ENCODE results near the gene CIB4. TPM values are rescaled to one million over a fixed set of nuclear protein-coding genes. Genes with fewer than 3 reads are reported as not detected.

Gene CIB4
- total and polyA plus RNA-seq, 2 of the 13 experiments (the other 11 are each of a cell fraction or from before 2014, with no cell fraction given), result not detected

DNA sequence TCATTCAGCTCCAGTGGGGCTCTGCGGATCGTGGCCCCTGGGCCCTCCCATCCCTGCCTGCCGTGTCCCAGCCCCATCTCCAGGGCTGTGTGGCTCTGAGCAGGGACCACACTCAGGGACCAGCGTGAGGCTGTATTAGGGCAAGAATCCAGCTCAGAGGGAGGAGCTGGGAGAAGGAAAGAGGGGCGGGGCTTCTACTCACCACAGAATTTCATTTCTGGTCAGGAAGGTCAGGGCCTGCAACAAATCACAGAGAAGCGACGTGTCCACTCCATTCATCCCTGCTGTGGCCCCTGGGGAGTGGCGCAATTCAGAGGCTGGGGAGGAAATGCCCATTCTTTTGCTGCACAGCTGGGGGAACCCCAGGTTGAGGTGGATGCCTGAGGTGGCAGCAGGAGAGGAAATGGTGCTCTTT is 828 bp downstream of the CIB4 start:
- POLR2A ChIA-PET, result no interaction called here
- ATAC-seq (peak; percentile 44; the same call in 2 of the 3 replicates), DNase-seq (ENCODE audit: low spot score) (peak; percentile 18), FAIRE-seq (no peak)
- Histone ChIP-seq H4K20me1 (ENCODE audit: insufficient read depth, low read length) (no peaks in the 10 kb centered on the region; the same call in 1 of the 2 replicates), H3K9me3 (ENCODE audit: low read length) (no peaks in the 10 kb centered on the region), H3K9ac (ENCODE audit: insufficient read depth, low read depth, low read length) (no peak overlapping the region), H2AFZ (ENCODE audit: low read length) (no peak overlapping the region), H3K4me3 (replicated peaks in 1 of 3; ENCODE audit: insufficient read depth in 1 of 3, low read depth in 2 of 3, low read length in 3 of 3) (no peak overlapping the region), H3K79me2 (ENCODE audit: insufficient read depth, low read length) (no peaks in the 10 kb centered on the region), H3K36me3 (replicated peaks in 1 of 2; ENCODE audit: control insufficient read depth in 1 of 2, insufficient read depth in 2 of 2, low read length in 2 of 2) (no peaks in the 10 kb centered on the region), H3K27me3 (ENCODE audit: control insufficient read depth in 1 of 2, insufficient read depth in 2 of 2, low read length in 2 of 2) (peaks cover 4 to 61% of the 10 kb centered on the region in 2 experiments; a peak in 4 of 5 replicates), H3K4me1 (ENCODE audit: insufficient read depth, low read length) (no peaks in the 10 kb centered on the region), H3K27ac (ENCODE audit: extremely low read length, insufficient read depth, low read length) (no peak overlapping the region), H3K4me2 (ENCODE audit: low read depth, low read length) (no peak overlapping the region)
- in situ Hi-C loops (cut with HindIII; ENCODE audit: extremely low pct_ligation_motif_present, low pct_unique_long_range_greater_than_20kb), result no loop called here
- TF ChIP-seq CEBPB (IDR thresholded peaks at IDR 0.05; ENCODE audit: borderline replicate concordance, low read depth, low read length), result peak; percentile 65; the same call in 1 of the 2 replicates
- TF ChIP-seq ZNF619 (CRISPR knock-in tag; IDR thresholded peaks at IDR 0.05), result no peak
- intact Hi-C loops (cut with micrococcal nuclease; ENCODE audit: unreplicated experiment), result no loop called here
- CTCF ChIA-PET (ENCODE audit: low intra/inter-chr PET ratio, low total read pairs), result no interaction called here
- WGBS (ENCODE audit: low lambda C conversion rate), result 22% methylated on average over 8 of the region's 8 CpGs
- no TSS peak for BruUV-seq (replicated peaks)

DNA sequence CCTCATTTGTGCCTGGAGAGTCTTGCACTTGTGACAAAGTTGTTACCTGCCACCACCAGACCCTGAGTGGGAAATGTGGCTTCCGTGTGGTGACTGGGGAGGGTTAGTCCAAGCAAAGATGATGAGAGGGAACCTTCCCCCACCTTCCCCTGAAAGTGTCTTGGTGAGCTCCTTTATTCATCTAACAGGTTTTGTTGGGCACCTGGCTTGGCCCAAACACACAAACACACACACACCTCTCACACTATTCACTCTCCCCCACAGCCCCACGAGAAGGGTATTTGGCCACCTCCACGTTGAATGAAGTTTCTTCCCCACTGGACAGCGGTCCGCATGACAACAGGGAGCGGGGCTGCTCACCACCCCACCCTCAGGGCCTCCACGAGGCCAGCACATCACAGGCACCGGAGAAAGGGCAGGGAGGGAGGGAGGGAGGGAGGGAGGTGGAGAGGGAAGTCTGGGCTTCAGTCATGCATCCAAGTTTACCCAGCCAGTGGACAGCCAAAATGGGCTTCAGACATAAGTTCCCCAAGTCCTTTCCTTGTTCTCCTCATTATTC is 1.4 kb downstream of the CIB4 start:
- FAIRE-seq (no peak), ATAC-seq (no peak), DNase-seq (ENCODE audit: low spot score) (no peak)
- no peaks in the 10 kb centered on the region for H3K4me1 ChIP-seq (ENCODE audit: insufficient read depth, low read length)
- H2AFZ ChIP-seq (ENCODE audit: low read length), result no peak overlapping the region
- no peaks in the 10 kb centered on the region for H3K9me3 ChIP-seq (ENCODE audit: low read length)
- WGBS (ENCODE audit: low lambda C conversion rate), result 31% methylated on average over 8 of the region's 8 CpGs
- ChIA-PET POLR2A (no interaction called here), CTCF (ENCODE audit: low intra/inter-chr PET ratio, low total read pairs) (no interaction called here)
- H4K20me1 ChIP-seq (ENCODE audit: insufficient read depth, low read length), result no peaks in the 10 kb centered on the region; the same call in 1 of the 2 replicates
- in situ Hi-C loops (cut with HindIII; ENCODE audit: extremely low pct_ligation_motif_present, low pct_unique_long_range_greater_than_20kb), result no loop called here
- H3K4me2 ChIP-seq (ENCODE audit: low read depth, low read length), result no peak overlapping the region
- intact Hi-C loops (cut with micrococcal nuclease; ENCODE audit: unreplicated experiment), result loop anchor here (10.0 kb wide), 1 partner anchor 85 kb away; no protein-coding TSS in a partner anchor
- no peak overlapping the region for H3K9ac ChIP-seq (ENCODE audit: insufficient read depth, low read depth, low read length)
- no peak overlapping the region for H3K4me3 ChIP-seq (replicated peaks in 1 of 3; ENCODE audit: insufficient read depth in 1 of 3, low read depth in 2 of 3, low read length in 3 of 3)
- H3K27ac ChIP-seq (ENCODE audit: extremely low read length, insufficient read depth, low read length), result no peak overlapping the region
- H3K27me3 ChIP-seq (ENCODE audit: control insufficient read depth in 1 of 2, insufficient read depth in 2 of 2, low read length in 2 of 2), result peaks cover 5 to 60% of the 10 kb centered on the region in 2 experiments; a peak in 4 of 5 replicates
- no TSS peak for BruUV-seq (replicated peaks)
- H3K79me2 ChIP-seq (ENCODE audit: insufficient read depth, low read length), result no peaks in the 10 kb centered on the region
- H3K36me3 ChIP-seq (replicated peaks in 1 of 2; ENCODE audit: control insufficient read depth in 1 of 2, insufficient read depth in 2 of 2, low read length in 2 of 2), result no peaks in the 10 kb centered on the region
- no peak for TF ChIP-seq FIP1L1 (IDR thresholded peaks at IDR 0.05; ENCODE audit: borderline replicate concordance, insufficient read depth, low read depth, low read length)
- no peak for TF ChIP-seq SNRNP70 (IDR thresholded peaks at IDR 0.05; ENCODE audit: low read depth, low read length)
- no peak for TF ChIP-seq NCOA2 (CRISPR knock-in tag; IDR thresholded peaks at IDR 0.05)
- no peak for TF ChIP-seq BCL6 (CRISPR knock-in tag; IDR thresholded peaks at IDR 0.05)
- no peak for TF ChIP-seq SP1 (IDR thresholded peaks at IDR 0.05)
- no peak for TF ChIP-seq SP1 (CRISPR knock-in tag; IDR thresholded peaks at IDR 0.05)
- TF ChIP-seq, protein P1, sequence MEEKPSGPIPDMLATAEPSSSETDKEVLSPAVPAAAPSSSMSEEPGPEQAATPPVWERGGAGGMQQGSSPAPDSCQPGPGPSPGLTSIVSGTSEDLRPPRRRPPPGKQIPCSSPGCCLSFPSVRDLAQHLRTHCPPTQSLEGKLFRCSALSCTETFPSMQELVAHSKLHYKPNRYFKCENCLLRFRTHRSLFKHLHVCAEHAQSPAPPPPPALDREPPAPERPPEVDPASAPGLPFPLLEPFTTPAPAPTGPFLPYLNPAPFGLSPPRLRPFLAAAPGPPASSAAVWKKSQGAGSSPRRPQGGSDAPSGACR (CRISPR knock-in tag; IDR thresholded peaks at IDR 0.05), result no peak
- no peak for TF ChIP-seq STAT5B (CRISPR knock-in tag; IDR thresholded peaks at IDR 0.05)
- no peak for TF ChIP-seq CHD2 (IDR thresholded peaks at IDR 0.05; ENCODE audit: low read depth, low read length)
- TF ChIP-seq, protein P2, sequence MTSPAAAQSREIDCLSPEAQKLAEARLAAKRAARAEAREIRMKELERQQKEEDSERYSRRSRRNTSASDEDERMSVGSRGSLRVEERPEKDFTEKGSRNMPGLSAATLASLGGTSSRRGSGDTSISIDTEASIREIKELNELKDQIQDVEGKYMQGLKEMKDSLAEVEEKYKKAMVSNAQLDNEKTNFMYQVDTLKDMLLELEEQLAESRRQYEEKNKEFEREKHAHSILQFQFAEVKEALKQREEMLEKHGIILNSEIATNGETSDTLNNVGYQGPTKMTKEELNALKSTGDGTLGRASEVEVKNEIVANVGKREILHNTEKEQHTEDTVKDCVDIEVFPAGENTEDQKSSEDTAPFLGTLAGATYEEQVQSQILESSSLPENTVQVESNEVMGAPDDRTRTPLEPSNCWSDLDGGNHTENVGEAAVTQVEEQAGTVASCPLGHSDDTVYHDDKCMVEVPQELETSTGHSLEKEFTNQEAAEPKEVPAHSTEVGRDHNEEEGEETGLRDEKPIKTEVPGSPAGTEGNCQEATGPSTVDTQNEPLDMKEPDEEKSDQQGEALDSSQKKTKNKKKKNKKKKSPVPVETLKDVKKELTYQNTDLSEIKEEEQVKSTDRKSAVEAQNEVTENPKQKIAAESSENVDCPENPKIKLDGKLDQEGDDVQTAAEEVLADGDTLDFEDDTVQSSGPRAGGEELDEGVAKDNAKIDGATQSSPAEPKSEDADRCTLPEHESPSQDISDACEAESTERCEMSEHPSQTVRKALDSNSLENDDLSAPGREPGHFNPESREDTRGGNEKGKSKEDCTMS (CRISPR knock-in tag; conservative IDR thresholded peaks at IDR 0.05), result no peak
- TF ChIP-seq GLI4 (CRISPR knock-in tag; IDR thresholded peaks at IDR 0.05; ENCODE audit: borderline replicate concordance), result no peak
- TF ChIP-seq ZNF775 (CRISPR knock-in tag; IDR thresholded peaks at IDR 0.05; ENCODE audit: borderline replicate concordance), result no peak
- TF ChIP-seq FLYWCH1 (CRISPR knock-in tag; IDR thresholded peaks at IDR 0.05), result no peak
- TF ChIP-seq MLLT10 (CRISPR knock-in tag; IDR thresholded peaks at IDR 0.05), result no peak
- no peak for TF ChIP-seq ZSCAN21 (CRISPR knock-in tag; IDR thresholded peaks at IDR 0.05; ENCODE audit: borderline replicate concordance)

Data from HepG2 (cell line).